GM12878 (cell line): ENCODE measurements around the gene GLA. TPM values are rescaled to one million over a fixed set of nuclear protein-coding genes. Genes with fewer than 3 reads are reported as not detected.

Experiments
- ATAC-seq: fragments of 200-7000 bp; cut with Tn5 transposase; 3 replicates; pipeline ENCODE4 v1.9.1; 2020; ENCODE audit warnings: mild to moderate bottlenecking, moderate library complexity
- BruUV-seq: library from RNA; stranded (reverse); fragments of 400-500 nt; replicated peaks from 2 replicates; lab custom pipeline; 2021; lab: Mats Ljungman, UMichigan
- CTCF ChIA-PET: fragments of 300-600 bp; sonication (Branson Sonifier 250); formaldehyde crosslinking; extraction: SDS; loops from one replicate; lab custom pipeline; 2021; ENCODE audit warnings: inconsistent platforms; lab: Yijun Ruan, JAX
- POLR2A ChIA-PET: fragments of 350-600 bp; formaldehyde crosslinking; extraction: SDS; loops from one replicate; lab custom pipeline; 2021; ENCODE audit warnings: inconsistent platforms; lab: Charles Lee
- RAD21 ChIA-PET: fragments of 300-600 bp; sonication (Branson Sonifier 250); formaldehyde crosslinking; loops from one replicate; lab custom pipeline; 2023; ENCODE audit warnings: antibody characterized with exemption; ENCODE audit not compliant: unreplicated experiment; lab: Charles Lee
- SMC1A ChIA-PET: fragments of 300-600 bp; sonication (Branson Sonifier 250); formaldehyde crosslinking; loops from one replicate; lab custom pipeline; 2023; ENCODE audit not compliant: unreplicated experiment, uncharacterized antibody; lab: Charles Lee
- DNase-seq: peaks from one replicate; pipeline ENCODE4 v3.0.0-alpha.2; 2011; ENCODE audit warnings: low read depth, low spot score
- FAIRE-seq: peaks from 3 replicates; lab custom pipeline; 2011; peaks lifted over from hg19 to GRCh38; lab: Jason Lieb, UNC
- H2AFZ ChIP-seq: 2 replicates; pipeline ENCODE4 v1.6.0; 2011; ENCODE audit warnings: low read depth, low read length, control low read depth; ENCODE audit not compliant: control insufficient read depth
- H3K27ac ChIP-seq: 2 replicates; pipeline ENCODE4 v1.5.1; 2011; ENCODE audit warnings: control low read depth; ENCODE audit not compliant: control insufficient read depth, insufficient read depth
- H3K27me3 ChIP-seq, 2 experiments: replicated peaks in 1 of 2; 2 replicates each; pipeline versions ENCODE4 v1.6.0 to v1.6.1; 2011; ENCODE audit warnings: low read length in 1 of 2; ENCODE audit not compliant: control insufficient read depth in 2 of 2, insufficient read depth in 2 of 2
- H3K36me3 ChIP-seq, 2 experiments: 2 replicates each; pipeline ENCODE4 v1.5.1; 2011; ENCODE audit warnings: low read length in 1 of 2; ENCODE audit not compliant: control insufficient read depth in 2 of 2, insufficient read depth in 2 of 2
- H3K4me1 ChIP-seq: 2 replicates; pipeline ENCODE4 v1.6.1; 2011; ENCODE audit warnings: mild to moderate bottlenecking, low read length, moderate library complexity, mixed read lengths; ENCODE audit not compliant: control insufficient read depth, insufficient read depth
- H3K4me2 ChIP-seq: 2 replicates; pipeline ENCODE4 v1.6.0; 2011; ENCODE audit warnings: control low read depth; ENCODE audit not compliant: control insufficient read depth, insufficient read depth
- H3K4me3 ChIP-seq: fragments of 200-600 bp; sonication (generic); 2 replicates; pipeline ENCODE4 v1.5.1; 2016
- H3K79me2 ChIP-seq: 2 replicates; pipeline ENCODE4 v1.6.0; 2011; ENCODE audit warnings: low read length; ENCODE audit not compliant: control insufficient read depth, insufficient read depth
- H3K9ac ChIP-seq: 2 replicates; pipeline ENCODE4 v1.8.0; 2011; ENCODE audit warnings: low read length, control low read depth, mixed read lengths; ENCODE audit not compliant: control insufficient read depth, insufficient read depth
- H3K9me3 ChIP-seq: replicated peaks from 3 replicates; pipeline ENCODE4 v1.5.1; 2011; ENCODE audit warnings: mild to moderate bottlenecking, low read length; ENCODE audit not compliant: control insufficient read depth, insufficient read depth
- H4K20me1 ChIP-seq: 2 replicates; pipeline ENCODE4 v1.6.0; 2011; ENCODE audit not compliant: control insufficient read depth, insufficient read depth
- BHLHE40 ChIP-seq, 2 experiments: fragments of 450-650 bp in 1 of 2; IDR thresholded peaks; 2 replicates each; pipeline ENCODE4 v1.6.1; 2011 to 2017; ENCODE audit warnings: low read depth in 2 of 2, borderline replicate concordance in 1 of 2, improper control_type of control experiment in 1 of 2, low read length in 1 of 2, mild to moderate bottlenecking in 1 of 2
- ELK1 ChIP-seq: IDR thresholded peaks from 2 replicates; pipeline ENCODE4 v1.6.1; 2012; ENCODE audit warnings: low read depth, low read length, improper control_type of control experiment
- ESRRA ChIP-seq: IDR thresholded peaks from 2 replicates; pipeline ENCODE4 v1.6.1; 2012; ENCODE audit warnings: mild to moderate bottlenecking, low read length, improper control_type of control experiment
- GABPA ChIP-seq: IDR thresholded peaks from 2 replicates; pipeline ENCODE4 v1.6.1; 2014; ENCODE audit warnings: antibody characterized with exemption, low read depth, mild to moderate bottlenecking, inconsistent platforms
- IKZF1 ChIP-seq: fragments of 450-650 bp; conservative IDR thresholded peaks from 2 replicates; pipeline ENCODE4 v1.6.1; 2017; ENCODE audit warnings: antibody characterized with exemption, mild to moderate bottlenecking
- IKZF2 ChIP-seq, 2 experiments: fragments of 450-650 bp; IDR thresholded peaks; 2 replicates each; pipeline ENCODE4 v1.6.1; 2017; ENCODE audit warnings: mild to moderate bottlenecking in 2 of 2, moderate library complexity in 2 of 2
- MEF2B ChIP-seq: fragments of 450-650 bp; IDR thresholded peaks from 2 replicates; pipeline ENCODE4 v1.6.1; 2018; ENCODE audit warnings: mild to moderate bottlenecking, moderate library complexity; ENCODE audit not compliant: partially characterized antibody, poor library complexity, severe bottlenecking
- NR2C1 ChIP-seq: fragments of 450-650 bp; IDR thresholded peaks from 2 replicates; pipeline ENCODE4 v1.6.1; 2017; ENCODE audit warnings: antibody characterized with exemption, mild to moderate bottlenecking, moderate library complexity
- PML ChIP-seq: IDR thresholded peaks from 2 replicates; pipeline ENCODE4 v1.6.1; 2012; ENCODE audit warnings: low read length, inconsistent platforms
- POLR2A ChIP-seq: IDR thresholded peaks from 2 replicates; pipeline ENCODE4 v1.6.1; 2011; ENCODE audit warnings: low read depth, mild to moderate bottlenecking, low read length
- SPI1 ChIP-seq: IDR thresholded peaks from 2 replicates; pipeline ENCODE4 v1.6.1; 2011; ENCODE audit warnings: low read depth, mild to moderate bottlenecking, low read length, moderate library complexity, borderline replicate concordance; ENCODE audit not compliant: insufficient read depth
- TAF1 ChIP-seq: IDR thresholded peaks from 2 replicates; pipeline ENCODE4 v1.6.1; 2011; ENCODE audit warnings: mild to moderate bottlenecking, low read depth, low read length, borderline replicate concordance
- ZBTB33 ChIP-seq: fragments of 450-650 bp; IDR thresholded peaks from 2 replicates; pipeline ENCODE4 v1.6.1; 2017; ENCODE audit warnings: mild to moderate bottlenecking
- ZNF687 ChIP-seq: fragments of 450-650 bp; IDR thresholded peaks from 2 replicates; pipeline ENCODE4 v1.6.1; 2017; ENCODE audit warnings: mild to moderate bottlenecking, moderate library complexity
- WGBS: methylation state at CpG from one replicate; pipeline ENCODE4 v1.1.6; 2016; ENCODE audit warnings: low lambda C conversion rate; ENCODE audit not compliant: insufficient replicate concordance, insufficient coverage; ENCODE audit errors: missing lambda C conversion rate; 5-methylcytosine and 5-hydroxymethylcytosine counted together
- in situ Hi-C: fragments of 300-500 bp; cut with MboI; formaldehyde crosslinking; loops from 9 replicates; pipeline ENCODE4 v1.14.3; 2018; ENCODE audit warnings: mixed read lengths
- intact Hi-C: fragments of 100-400 bp; cut with micrococcal nuclease; formaldehyde crosslinking; loops from one replicate; pipeline ENCODE4 v1.14.2; 2022; ENCODE audit not compliant: unreplicated experiment
- polyA plus RNA-seq, 11 experiments: library from polyadenylated mRNA; depleted of rRNA in 4 of 11; unstranded in 6 of 11; stranded (reverse) in 5 of 11; fragments of >200 nt; fragmentation: Nextera tagmentation in 4 of 11; fragmentation: Illumina TruSeq in 1 of 11; extraction: Ambion mirVana in 4 of 11; extraction: Trizol in 1 of 11; gene quantifications; 1 replicate in 1 of 11; 2 replicates in 10 of 11; pipeline versions ENCODE4 v1.2.1 to v1.2.3, GENCODE V29; 2011 to 2016; ENCODE audit warnings: inconsistent platforms in 2 of 11, missing spikeins in 2 of 11, low read depth in 1 of 11
- total RNA-seq, 4 experiments: library from RNA; depleted of rRNA in 3 of 4; stranded (reverse); fragments of >200 nt in 3 of 4; fragmentation: Illumina TruSeq in 1 of 4; extraction: Trizol in 1 of 4; gene quantifications; 2 replicates each; pipeline versions ENCODE4 v1.2.1 to v1.2.3, GENCODE V29; 2013 to 2021

GLA gene
- total and polyA plus RNA-seq, 10 of the 15 experiments (the other 5 are each of a cell fraction or from before 2014, with no cell fraction given) = 23.8 to 66.4 (median 29.1) TPM

GRCh38 chrX:101417981-101418841, 10.5 kb upstream of the GLA start:
- intact Hi-C loops = loop anchor here (5.0 kb wide), 2 partner anchors 179 to 199 kb away; partner anchors contain the start of gene ARMCX6
- Histone ChIP-seq H3K4me1 (peaks cover 10% of the 10 kb centered on the region), H2AFZ (peak overlapping the region; percentile 82), H3K27me3 (no peaks in the 10 kb centered on the region), H3K79me2 (no peaks in the 10 kb centered on the region; the same call in 1 of the 2 replicates), H3K36me3 (no peaks in the 10 kb centered on the region), H3K9me3 (no peaks in the 10 kb centered on the region), H3K9ac (peak overlapping the region; percentile 77), H3K4me3 (peak overlapping the region; percentile 71), H3K27ac (peak overlapping the region; percentile 63), H4K20me1 (no peaks in the 10 kb centered on the region), H3K4me2 (peak overlapping the region; percentile 72)
- CTCF ChIA-PET = interaction anchor here (1.2 to 3.9 kb wide), 7 partner anchors 9 to 385 kb away, joined by 4 to 13 read pairs (median 5); no protein-coding TSS in a partner anchor
- DNase-seq (no peak), FAIRE-seq (no peak), ATAC-seq (peak; percentile 60)
- no TSS peak for BruUV-seq
- POLR2A ChIA-PET = interaction anchor here (0.5 to 1.5 kb wide), 7 partner anchors 24 to 1837 kb away, joined by 3 to 6 read pairs (median 4); partner anchors contain the start of genes TCEAL8 and TIMM8A
- SMC1A ChIA-PET = interaction anchor here (1.0 to 2.1 kb wide), 6 partner anchors 8 to 587 kb away, joined by 3 to 5 read pairs (median 4); partner anchors contain the start of gene RPL36A
- RAD21 ChIA-PET = interaction anchor here (1.2 to 1.7 kb wide), 4 partner anchors 178 to 1181 kb away, joined by 3 to 5 read pairs (median 4); no protein-coding TSS in a partner anchor
- WGBS = 24% methylated on average over 41 of the region's 56 CpGs
- in situ Hi-C loops = loop anchor here (5.0 kb wide), 2 partner anchors 174 to 379 kb away; no protein-coding TSS in a partner anchor
- TF ChIP-seq GABPA (0 out of 2 replicates have a peak, but pooled peaks have one; percentile 13), NR2C1 (no peak), MEF2B (peak; percentile 50), SPI1 (peak; percentile 52; the same call in 1 of the 2 replicates), ELK1 (no peak), ZBTB33 (no peak), IKZF1 (peak; percentile 47; the same call in 1 of the 2 replicates), PML (0 out of 2 replicates have a peak, but pooled peaks have one; percentile 47), BHLHE40 (IDR thresholded peaks at IDR 0.05; ENCODE audit: borderline replicate concordance in 1 of 2, low read depth in 2 of 2, low read length in 1 of 2) (0 out of 4 replicates have a peak, but pooled peaks of 1 of the 2 experiments have one; percentile 16), IKZF2 (IDR thresholded peaks at IDR 0.05) (peak in 1 of 2 experiments; percentile 26; a peak in 2 of 4 replicates), ZNF687 (0 out of 2 replicates have a peak, but pooled peaks have one; percentile 48), POLR2A (peak; percentile 57; the same call in 1 of the 2 replicates), ESRRA (no peak), TAF1 (peak; percentile 50; the same call in 1 of the 2 replicates)
